GM21526 (cell line): ENCODE measurements around the gene THAP12.
"Not testable (repeated sequence)": the region's sequence is repeated elsewhere in the genome, so short reads cannot be mapped to it uniquely, and the experiment has no call there.

Source experiments
- ATAC-seq: cut with Tn5 transposase; IDR thresholded peaks from one replicate; pipeline ENCODE4 v1.9.1; 2021; ENCODE audit warnings: moderate library complexity; ENCODE audit not compliant: unreplicated experiment, low FRiP score

Gene THAP12, protein sequence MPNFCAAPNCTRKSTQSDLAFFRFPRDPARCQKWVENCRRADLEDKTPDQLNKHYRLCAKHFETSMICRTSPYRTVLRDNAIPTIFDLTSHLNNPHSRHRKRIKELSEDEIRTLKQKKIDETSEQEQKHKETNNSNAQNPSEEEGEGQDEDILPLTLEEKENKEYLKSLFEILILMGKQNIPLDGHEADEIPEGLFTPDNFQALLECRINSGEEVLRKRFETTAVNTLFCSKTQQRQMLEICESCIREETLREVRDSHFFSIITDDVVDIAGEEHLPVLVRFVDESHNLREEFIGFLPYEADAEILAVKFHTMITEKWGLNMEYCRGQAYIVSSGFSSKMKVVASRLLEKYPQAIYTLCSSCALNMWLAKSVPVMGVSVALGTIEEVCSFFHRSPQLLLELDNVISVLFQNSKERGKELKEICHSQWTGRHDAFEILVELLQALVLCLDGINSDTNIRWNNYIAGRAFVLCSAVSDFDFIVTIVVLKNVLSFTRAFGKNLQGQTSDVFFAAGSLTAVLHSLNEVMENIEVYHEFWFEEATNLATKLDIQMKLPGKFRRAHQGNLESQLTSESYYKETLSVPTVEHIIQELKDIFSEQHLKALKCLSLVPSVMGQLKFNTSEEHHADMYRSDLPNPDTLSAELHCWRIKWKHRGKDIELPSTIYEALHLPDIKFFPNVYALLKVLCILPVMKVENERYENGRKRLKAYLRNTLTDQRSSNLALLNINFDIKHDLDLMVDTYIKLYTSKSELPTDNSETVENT

DNA sequence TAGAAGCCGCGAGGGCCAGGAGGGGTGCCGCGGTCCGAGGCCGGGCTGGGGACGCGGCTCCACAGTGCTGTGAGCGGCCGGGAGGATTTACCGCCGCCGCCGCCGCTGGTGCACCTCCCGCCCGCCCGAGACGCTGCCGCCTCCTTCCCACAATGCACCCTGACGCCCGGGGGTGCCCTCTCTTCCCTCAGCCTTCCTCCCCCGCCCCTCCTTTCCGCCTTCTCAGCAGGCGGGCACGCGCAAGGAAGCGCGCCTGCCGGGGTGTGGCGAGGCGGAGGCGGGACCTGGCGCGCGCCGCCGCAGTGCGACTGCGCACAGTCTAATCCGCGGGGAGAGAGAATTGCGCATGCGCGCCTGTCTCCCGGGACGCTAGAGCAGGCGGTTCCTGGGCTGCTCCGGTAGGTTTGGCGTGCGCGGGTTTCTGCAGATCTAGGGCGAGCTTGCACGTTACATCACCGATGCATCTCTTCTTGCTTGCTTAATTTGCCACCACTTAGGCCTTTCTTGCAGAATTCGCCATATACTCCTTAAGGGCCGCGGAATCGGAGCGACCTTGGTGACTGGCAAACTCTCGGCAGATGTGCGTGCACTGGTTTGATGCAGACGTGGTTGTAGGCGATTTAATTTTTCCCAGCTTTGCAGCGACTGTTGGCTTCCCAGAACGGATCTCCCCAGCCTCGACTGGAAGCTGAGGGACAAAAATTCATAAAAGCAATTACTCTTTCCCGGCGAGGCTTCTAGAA is at the start of gene THAP12, which contains the start of gene GVQW3:
Gene THAP12, minus strand, starts transcription at position 156 of the 743 bp plus-strand sequence. CDS start 296 bp downstream, outside the sequence.
Gene GVQW3, plus strand, starts transcription at position 347 of the 743 bp plus-strand sequence. CDS start 506 bp downstream, outside the sequence.
- peak; percentile 71 for ATAC-seq

DNA sequence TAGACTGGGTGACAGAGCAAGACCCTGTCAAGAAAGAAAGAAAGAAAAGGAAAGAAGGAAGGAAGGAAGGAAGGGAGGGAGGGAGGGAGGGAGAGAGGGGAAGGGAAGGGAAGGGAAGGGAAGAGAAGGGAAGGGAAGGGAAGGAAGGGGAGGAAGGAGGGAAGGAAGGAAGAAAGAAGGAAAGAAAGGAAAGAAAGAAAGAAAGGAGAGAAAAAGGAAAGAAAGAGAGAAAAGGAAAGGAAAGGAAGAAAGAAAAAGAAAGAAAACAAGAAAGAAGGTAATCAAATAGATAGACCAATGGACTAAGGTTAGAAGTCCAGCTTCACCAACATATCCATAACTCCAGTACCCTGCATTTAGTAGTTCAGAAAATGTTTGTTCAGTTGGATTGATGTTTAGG is 45.7 kb upstream of the THAP12 start:
- no peak for ATAC-seq

DNA sequence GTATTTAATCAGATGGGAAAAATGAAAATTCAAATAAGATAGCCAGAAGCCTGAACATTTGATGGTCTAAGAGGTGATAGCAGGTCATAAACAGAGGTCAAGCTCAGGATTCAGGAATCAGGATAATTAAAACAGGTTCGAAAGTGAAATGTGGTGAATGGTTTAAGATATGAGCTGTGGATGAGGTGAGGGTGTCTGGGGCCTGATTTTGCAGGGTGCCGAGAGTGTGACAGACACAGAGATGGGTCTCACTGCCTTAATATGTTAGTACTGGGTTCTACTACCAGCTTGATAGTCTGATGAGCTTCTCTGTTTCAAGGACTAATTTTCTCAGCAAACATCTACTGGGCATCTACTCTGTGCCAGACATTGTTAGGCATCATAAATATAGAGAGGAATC is 44.0 kb upstream of the THAP12 start:
- ATAC-seq, result no peak

DNA sequence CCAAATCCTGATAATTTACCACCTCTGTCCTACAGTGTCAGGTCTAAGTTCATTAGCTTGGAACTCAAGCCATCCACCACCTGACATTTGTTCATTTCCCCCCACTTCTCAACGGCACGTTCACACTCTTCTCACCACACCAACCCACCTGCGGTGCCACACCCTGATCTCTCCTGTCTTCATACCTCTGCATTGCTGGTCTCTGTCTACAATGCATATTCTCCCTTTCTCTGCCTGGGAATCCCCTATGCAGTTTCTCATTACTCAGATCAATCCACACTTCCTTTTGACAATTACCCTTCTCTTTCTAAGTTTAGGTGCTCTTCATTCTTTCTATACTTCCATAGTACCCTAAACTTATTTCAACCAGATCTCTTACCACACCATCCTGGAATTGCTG is 43.4 kb upstream of the THAP12 start:
- ATAC-seq, result no peak

DNA sequence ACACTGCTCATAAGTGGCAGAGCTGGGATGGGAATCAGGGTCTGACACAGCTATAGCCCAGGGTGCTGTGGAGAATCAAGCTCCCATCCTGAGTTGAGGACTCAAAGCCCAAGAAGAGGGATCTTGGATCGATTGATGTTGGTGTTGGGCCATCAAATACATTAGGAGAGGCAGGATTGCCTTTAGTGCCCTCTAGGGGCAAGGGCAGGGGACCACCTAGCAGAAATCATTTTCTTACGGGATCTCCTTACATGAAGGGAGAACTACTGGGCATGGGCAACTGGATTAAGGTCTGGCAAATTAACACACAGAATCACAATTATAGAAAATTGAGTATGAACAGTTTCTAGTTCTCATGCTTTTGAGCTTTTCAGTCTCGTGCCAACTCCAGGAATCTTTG is 39.0 kb upstream of the THAP12 start:
- no peak for ATAC-seq

DNA sequence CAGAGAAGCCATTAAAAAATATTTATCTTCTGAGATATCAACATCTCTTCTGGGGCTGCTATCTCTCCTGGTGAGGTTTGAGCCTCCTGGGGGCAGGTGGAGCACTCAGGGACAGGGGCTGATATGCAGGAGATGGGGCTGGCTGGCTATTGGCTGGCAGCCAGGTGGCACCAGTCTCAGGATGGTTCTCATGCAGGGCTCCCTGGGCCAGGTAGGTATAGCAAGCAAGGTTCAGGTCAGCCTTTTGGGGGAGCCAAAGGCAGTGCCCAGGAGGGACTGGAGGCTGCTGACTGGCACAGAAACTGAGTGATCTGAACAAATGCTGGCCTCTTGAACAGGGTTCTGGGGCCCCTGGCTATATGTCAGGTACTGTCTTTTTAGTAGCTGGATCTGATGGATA is 34.1 kb upstream of the THAP12 start:
- ATAC-seq, result no peak

DNA sequence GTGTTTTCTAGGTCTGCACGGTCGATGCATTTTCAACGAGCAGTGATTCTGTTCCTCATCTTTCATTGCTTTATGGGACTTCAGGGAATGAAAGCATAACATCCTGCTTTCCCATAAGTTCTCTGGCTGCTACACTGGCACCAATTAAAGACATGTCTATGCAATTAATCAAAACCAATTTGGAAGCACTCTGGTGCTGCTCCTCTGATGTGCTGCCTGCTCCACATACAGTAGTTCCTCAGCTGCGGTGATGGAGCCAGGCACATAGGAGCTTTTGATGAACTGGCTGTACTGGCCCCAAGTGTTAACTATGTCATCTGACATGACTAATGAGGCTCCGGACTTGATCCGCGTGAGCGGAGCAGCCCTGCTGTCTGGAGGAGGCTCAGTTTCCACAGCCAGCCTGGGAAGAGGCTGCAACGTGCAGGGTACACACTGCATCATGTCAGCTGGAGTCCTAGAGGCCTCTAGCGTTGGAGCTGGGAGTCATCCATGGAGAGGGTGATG is 30.0 kb upstream of the THAP12 start:
- no peak for ATAC-seq

DNA sequence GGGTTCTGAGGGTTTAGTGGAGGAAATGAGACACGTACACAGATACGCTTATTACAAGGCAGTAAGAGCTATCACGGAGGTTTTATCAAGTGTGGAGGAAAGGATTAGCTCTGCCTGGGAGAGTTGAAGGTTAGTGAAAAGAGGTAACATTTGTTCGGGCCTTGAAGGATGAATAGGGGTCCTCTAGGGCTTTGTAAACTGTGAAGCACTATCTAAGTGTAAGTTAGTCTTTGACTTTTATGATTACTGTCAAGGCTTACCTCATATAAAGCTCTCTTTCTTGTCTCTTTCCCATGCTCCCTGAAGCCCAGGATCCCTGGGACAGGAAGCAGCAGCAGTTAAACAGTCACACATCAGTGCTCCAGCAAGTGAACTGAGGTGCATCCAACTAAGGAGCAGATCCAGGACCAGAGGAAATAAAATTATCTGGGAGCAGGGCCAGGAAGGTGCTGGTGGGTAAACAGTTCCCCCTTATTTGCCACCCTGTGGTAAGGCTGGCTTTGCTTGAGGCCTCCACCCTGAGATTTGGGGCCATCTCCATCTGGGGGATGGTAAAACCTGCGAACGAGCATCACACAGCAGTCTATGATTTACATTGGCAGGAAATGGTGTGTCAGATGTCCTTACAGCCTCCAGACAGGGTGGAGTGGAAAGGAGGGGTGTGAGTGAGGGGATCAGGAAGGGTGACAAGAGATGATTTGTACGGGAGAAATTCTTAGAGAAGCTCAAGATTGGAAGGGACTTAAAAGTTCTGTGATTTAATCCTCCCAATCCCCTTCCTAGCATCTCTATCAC is 27.4 kb upstream of the THAP12 start:
- no peak for ATAC-seq

DNA sequence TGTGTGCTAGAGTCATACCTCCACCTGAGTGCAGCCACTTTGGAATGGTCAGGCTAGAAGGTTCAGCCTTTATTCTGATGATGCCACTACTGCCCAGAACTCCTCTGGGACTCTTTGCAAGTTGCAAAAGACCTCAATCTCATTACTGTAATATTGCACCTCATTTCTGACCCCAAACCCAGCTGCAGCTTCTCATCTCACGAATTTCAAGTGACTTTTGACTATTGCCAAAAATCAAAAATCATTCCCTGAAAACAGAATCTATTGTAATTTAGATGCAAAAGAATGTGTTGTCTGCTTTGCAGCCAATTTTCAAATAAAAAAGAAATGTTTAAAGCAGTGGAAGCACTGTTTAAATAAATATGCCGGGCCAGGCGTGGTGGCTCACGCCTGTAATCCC is 25.4 kb upstream of the THAP12 start:
- no peak for ATAC-seq

DNA sequence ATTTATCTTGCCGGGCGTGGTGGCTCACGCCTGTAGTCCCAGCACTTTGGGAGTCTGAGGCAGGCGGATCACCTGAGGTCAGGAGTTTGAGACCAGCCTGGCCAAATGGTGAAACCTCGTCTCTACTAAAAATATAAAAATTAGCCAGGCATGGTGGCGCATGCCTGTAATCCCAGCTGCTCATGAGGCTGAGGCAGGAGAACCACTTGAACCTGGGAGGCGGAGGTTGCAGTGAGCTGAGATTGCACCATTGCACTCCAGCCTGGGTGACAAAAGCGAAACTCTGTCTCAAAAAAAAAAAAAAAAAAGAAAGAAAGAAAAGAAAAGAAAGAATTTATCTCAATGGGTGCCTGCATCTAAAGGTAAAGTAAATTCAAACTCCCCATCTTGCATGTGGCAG is 20.6 kb upstream of the THAP12 start:
- not testable (repeated sequence) for ATAC-seq

DNA sequence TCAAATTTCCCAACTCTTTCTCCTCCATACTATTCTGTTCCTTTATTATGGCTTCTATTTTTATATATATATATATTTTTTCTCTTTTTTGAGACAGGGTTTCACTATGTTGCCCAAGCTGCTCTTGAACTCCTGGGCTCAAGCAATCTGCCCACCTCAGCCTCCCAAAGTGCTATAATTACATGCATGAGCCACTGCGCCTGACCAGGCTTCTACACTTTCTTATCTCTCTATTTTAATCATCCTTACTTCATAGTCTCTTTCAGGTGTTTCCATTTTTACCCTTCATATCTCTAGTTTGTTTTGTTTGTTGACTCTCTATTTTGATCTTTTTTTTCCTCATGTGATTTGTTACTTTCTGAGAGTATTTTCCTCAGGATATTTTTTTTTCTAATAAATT is 20.0 kb upstream of the THAP12 start:
- ATAC-seq, result no peak

DNA sequence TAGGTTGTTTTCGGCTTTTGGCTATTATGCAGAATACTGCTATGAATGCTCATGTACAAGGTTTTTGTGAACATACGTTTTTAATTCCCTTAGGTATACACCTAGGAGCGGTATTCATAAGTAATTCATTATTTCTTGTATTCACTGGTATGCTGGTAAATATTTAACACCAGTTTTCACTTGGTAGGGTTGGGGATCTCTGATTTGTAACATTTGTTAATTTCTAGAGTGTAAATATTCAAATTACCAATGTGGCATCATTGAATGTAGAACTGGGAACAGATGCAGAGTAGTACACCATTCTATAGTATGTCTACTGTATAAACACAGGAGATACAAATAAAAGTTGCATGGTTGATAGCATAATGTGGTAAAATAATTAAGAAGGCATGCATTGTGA is 16.5 kb upstream of the THAP12 start:
- ATAC-seq, result no peak

DNA sequence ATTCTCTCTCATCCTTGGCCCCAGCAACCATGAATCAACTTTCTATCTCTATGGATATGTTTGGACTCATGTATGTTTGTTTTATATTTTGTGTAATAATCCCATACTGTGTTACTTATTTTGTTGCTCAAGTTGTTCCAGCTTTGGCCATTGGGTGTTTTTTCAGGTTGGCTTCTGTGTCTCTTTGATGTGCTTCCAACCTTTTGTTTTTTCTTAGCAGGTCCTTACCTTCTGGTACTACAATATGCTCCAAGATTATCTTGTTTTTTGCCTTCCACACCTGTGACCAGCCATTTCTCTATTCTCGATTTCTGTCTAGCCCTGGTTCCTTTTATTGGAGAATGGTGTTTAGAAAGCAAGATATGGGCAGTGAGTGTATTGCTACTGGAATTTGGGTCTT is 14.4 kb upstream of the THAP12 start:
- ATAC-seq, result no peak

DNA sequence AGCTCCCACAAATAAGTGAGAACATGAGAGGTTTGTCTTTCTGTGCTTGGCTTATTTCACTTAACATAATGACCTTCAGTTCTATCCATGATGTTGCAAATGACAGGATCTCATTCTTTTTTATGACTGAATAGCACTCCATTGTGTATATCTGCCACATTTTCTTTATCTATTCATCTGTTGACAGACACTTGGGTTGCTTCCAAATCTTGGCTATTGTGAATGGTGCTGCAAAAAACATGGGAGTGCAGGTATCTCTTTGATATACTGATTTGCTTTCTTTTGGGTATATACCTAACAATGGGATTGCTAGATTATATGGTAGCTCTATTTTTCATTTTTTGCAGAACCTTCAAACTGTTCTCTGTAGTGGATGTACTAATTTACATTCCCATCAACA is 13.5 kb upstream of the THAP12 start:
- ATAC-seq, result no peak

DNA sequence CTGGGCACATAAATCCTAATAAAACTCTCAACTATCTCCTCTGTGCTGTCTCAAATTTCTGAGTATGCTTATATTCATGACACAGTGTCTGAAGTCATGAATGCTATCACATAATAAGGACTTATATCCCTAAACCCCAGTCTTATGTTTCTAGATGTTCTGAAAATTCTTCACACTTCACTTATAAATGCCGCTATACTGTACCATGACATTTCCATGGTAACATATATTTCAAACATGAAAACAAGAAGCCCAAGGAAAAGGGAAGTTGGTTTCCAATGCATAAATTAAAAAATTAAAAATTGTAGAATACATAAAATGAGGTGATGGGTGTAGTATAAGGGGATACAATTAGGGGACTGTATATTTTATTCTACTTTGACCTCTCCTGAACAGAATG is 11.9 kb upstream of the THAP12 start:
- no peak for ATAC-seq

DNA sequence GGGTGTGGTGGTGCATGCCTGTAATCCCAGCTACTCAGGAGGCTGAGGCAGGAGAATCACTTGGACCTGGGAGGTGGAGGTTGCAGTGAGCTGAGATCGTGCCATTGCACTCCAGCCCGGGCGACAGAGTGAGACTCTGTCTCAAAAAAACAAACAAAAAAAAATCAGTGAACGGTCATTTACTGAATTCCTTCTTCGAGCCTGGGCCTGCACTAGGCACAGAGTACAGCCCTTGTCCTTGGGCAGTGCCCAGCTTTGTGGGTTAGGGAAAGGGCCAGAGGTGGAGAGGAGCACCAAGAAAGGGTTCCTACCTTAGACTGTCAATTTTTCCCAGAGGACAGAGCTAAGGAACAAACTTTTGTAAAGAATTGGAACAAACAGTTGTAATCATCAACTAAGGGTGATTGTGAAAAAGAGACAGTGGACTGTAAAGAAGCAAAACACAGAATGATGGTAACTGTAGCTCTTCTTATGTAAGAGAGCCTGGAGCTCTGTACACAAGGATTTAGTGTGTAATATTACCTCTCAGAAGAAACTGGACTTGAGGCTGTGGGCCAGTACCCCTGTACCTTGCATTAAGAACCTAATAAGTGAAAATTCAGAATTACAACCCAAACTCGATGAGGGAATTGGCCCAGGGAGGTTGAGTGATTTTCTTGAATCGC is 11.0 kb upstream of the THAP12 start:
- no peak for ATAC-seq

DNA sequence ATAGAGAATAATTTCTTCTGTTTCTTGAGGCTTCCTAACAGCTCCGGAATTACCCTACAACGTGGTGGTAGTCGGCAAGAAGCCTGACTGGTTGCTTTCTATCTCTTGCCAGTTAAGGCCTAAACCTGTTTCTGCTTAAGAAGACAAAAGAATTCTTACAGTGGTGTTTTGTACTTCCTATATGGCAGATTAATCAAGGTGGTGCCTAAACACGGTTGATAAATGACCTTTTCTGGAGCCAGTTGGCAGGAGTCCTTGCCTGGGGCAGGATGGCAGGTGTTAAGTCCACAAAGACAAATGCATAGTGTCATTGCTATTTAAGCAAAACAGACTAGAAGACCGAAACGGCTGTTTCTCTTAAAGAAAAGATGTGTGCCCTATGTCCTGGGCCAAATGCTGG is 10.1 kb upstream of the THAP12 start:
- ATAC-seq, result no peak

DNA sequence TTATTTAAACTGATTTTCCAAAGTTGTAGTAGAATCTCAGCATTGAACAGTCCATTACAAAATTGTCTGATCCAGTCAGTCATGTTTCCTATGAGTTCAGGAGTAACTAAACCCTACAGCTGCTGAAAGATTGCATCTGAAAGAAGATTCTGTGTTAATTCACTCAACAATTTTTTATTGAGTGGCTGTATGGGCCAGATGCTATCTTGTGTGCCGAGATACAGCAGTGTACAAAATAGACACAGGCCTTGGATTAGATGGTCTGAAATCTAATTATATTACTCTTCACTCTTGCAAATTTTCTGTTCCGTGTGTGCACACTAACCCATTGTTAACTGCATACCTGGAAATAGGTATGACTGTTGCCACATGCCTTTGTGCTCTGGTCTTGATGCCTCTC is 7.5 kb upstream of the THAP12 start:
- ATAC-seq, result no peak

DNA sequence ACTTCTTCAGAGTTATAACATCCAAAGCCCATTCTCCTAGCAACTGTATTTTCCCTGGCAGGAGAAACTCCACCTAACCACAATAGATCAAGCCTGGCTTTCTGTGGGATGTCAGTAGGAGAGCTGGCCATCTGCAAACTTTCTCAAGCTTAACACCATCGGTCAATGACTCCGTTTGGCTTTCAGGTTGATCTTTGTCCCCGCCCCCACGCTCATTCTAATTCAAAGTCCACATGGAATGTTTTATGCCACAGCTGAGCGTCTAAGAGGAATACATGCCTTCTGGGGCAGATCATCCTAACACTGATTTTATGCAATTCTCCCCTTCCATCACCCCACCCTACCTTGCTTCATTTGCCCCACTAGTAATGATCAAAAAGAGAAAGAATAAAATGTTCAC is 5.0 kb upstream of the THAP12 start:
- ATAC-seq, result no peak

DNA sequence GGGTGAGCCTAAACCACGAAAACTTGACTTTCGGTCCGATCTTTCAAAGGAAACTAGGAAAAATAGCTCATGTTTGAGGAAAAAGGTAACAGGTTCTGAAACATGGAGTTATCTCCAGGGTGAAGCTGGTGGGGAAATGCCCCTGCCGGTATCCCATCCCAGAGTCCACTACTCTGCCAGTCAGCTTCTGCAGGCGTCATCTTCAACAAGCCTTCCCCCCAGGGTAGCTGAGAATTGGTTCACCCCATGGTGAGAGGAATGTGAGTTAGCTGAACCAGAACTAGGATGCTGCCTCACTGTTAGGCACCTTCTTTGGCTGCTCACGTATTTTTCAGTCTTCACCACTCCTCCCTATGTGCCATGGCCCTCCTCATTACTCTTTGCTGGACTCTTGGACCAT is 1.3 kb upstream of the THAP12 start:
- ATAC-seq, result no peak
